OCI-LY1 (cell line): Measurements from ENCODE around the gene TREH.

Experiments used
- CTCF ChIP-seq: fragments of 200-600 bp; sonication (generic), shearing (Covaris generic); IDR thresholded peaks from 2 replicates; pipeline ENCODE4 v1.5.1; 2017; ENCODE audit warnings: mild to moderate bottlenecking, antibody characterized with exemption, low read length, moderate library complexity, mixed read lengths
- EZH2 ChIP-seq: fragments of 200-600 bp; sonication (generic), shearing (Covaris generic); IDR thresholded peaks from 2 replicates; pipeline ENCODE4 v1.8.0; 2017; ENCODE audit warnings: borderline replicate concordance, mixed run types, mild to moderate bottlenecking, antibody characterized with exemption, low read length, moderate library complexity, mixed read lengths

- TF ChIP-seq CTCF, result no peak
- no peak for TF ChIP-seq EZH2
These were observed 39.6 kb downstream of the TREH start for GRCh38 chr11:118639899-118640298.
